GM20000 (cell line): Measurements from ENCODE around the gene DAW1.

Experiments
- DNase-seq: peaks from one replicate; pipeline ENCODE4 v3.0.0; 2012; ENCODE audit warnings: low spot score
- CTCF ChIP-seq: IDR thresholded peaks from 2 replicates; pipeline ENCODE4 v1.5.1; 2012; ENCODE audit warnings: mild to moderate bottlenecking, control low read depth; ENCODE audit errors: extremely low read depth, missing control alignments

Gene DAW1

GRCh38 chr2:227871375-227871791, at the start of gene DAW1:
Gene DAW1, plus strand, starts transcription at chr2:227871631. Its CDS starts 59 bp downstream, at chr2:227871690.
- no peak for TF ChIP-seq CTCF
- peak; percentile 70 for DNase-seq

DNA sequence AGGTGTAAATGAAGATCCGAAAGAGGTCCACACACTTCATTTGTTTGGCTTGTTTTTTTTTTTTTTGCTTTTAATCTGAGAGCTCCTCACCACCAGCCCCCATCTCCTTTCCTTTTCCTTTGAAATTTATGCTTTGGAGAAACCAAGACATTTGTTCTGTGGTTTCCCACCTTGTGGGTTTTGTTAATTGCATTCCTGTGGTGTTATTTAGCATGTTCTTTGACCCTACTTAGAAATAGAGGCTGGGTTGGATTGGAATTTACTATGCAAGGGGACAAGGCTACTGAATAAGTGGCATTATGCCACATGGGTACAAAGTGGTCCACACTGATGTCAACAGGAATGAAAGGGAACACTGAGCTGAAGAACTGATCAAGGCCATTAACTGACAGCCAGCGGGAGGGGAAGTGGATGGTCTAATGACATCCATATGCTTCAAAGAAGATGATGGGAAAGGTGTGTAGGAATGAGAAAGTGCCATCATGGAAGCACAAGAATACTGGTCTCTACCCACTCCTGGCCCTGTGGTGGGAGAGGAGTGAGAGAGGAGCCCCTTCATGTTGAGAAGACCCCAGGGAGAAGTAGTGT, 48.9 kb upstream of the DAW1 start:
- TF ChIP-seq CTCF: no peak
- no peak for DNase-seq

- DNase-seq: no peak
- no peak for TF ChIP-seq CTCF
Observed at GRCh38 chr2:227823922-227824321, 47.5 kb upstream of the DAW1 start.

DNA sequence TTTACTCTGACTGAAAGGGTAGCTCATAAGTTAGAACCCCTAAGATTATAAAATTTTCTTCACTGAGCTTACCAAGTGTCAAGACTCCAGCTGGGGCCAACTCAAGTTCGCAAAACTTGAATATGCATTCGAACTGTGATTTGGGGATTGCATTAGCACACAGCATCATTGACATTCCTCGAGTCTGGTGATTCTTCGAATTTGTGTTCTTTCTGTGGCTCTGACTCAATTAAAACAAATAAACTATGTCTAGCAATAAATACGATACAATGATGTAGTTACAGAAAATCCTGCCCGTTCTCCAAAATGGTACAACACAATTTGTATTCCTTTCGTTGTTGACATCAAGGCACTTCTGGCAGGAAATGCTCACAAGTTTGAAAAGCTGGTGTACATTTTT, 46.7 kb upstream of the DAW1 start:
- DNase-seq: no peak
- TF ChIP-seq CTCF: no peak

GRCh38 chr2:227826019-227826521, 45.4 kb upstream of the DAW1 start:
- no peak for TF ChIP-seq CTCF
- no peak for DNase-seq

DNA sequence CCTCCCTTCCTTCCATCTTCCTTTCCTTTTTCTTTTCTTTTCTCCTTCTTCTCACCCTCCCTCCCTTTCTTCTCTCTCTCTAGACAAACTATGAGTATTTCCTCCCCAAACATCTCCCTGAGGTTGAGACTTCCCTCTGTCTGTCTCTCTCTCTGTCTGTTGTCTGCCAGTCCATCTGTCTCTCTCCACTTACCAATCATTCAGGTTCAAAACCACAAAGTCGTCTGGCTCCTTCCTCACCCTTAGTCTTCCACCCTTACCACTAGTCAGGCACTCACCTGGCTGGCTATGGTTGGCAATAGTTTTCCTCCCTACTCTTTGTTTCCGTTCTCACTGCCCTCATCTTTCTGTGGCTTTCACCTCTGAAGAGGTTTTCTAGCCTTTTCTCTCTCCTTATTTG, 44.9 kb upstream of the DAW1 start:
- no peak for TF ChIP-seq CTCF
- DNase-seq: no peak

DNA sequence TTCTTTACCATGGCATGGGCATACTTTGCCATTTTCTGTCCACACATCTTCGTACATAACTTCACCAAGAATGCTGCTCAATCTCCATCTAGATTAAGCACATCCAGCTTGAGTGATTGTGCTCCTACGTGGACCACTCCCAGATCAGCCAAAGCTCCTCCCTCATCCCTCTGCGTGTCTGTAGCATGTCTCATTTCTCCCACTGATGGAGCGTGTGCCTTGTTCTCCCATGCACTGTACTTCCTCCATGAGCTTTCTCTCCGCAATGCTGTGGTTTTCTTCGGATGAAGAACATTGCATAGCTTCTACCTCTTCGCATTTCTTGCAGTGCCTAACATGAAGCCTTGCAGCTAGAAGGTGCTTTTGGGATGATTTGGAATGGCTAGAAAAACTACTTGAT, 44.3 kb upstream of the DAW1 start:
- DNase-seq: no peak
- no peak for TF ChIP-seq CTCF
